ENCODE results near the gene THEM4. TPM values are rescaled to one million over a fixed set of nuclear protein-coding genes. Genes with fewer than 3 reads are reported as not detected.

Gene THEM4
- total and polyA plus RNA-seq, 2 experiments from 2014 or later, result 20.2 to 24.8 TPM

DNA sequence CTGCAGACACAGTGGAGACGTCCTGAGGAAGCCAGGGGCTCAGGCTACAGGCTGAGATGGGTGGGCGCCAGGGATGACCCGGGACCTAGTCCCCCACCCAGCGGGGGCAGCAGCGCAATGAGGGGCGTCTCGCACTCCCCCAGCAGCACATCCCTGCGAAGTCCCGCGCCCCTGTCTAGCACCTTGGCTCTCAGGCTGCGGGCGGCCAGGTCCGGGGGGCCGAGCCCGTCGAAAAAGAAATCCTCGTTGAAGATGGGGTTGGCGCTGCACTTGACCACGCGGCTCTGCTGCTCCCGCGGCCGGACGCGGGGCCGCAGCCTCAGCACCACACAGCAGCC is 71.5 kb downstream of the THEM4 start:
- H3K4me2 ChIP-seq, result peak overlapping the region; percentile 91
- H3K9me3 ChIP-seq (ENCODE audit: low read depth), result no peaks in the 10 kb centered on the region
- no peak overlapping the region for H3K27ac ChIP-seq
- TF ChIP-seq EZH2 (IDR thresholded peaks at IDR 0.05; ENCODE audit: borderline replicate concordance) (peak; percentile 2), EZH2phosphoT487 (IDR thresholded peaks at IDR 0.05; ENCODE audit: low read depth, severe bottlenecking, unreplicated experiment) (no peak)
- TF ChIP-seq, protein P1, sequence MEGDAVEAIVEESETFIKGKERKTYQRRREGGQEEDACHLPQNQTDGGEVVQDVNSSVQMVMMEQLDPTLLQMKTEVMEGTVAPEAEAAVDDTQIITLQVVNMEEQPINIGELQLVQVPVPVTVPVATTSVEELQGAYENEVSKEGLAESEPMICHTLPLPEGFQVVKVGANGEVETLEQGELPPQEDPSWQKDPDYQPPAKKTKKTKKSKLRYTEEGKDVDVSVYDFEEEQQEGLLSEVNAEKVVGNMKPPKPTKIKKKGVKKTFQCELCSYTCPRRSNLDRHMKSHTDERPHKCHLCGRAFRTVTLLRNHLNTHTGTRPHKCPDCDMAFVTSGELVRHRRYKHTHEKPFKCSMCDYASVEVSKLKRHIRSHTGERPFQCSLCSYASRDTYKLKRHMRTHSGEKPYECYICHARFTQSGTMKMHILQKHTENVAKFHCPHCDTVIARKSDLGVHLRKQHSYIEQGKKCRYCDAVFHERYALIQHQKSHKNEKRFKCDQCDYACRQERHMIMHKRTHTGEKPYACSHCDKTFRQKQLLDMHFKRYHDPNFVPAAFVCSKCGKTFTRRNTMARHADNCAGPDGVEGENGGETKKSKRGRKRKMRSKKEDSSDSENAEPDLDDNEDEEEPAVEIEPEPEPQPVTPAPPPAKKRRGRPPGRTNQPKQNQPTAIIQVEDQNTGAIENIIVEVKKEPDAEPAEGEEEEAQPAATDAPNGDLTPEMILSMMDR (IDR thresholded peaks at IDR 0.05; ENCODE audit: poor library complexity), result no peak
- no peaks in the 10 kb centered on the region for H3K9me2 ChIP-seq (replicated peaks; ENCODE audit: insufficient read depth)
- DNase-seq (ENCODE audit: low spot score), result no peak
- peaks cover 27% of the 10 kb centered on the region for H3K27me3 ChIP-seq
- WGBS (ENCODE audit: low lambda C conversion rate, missing lambda C conversion rate), result 11% methylated on average over 26 of the region's 26 CpGs
- H3K4me1 ChIP-seq (ENCODE audit: insufficient read depth), result peaks cover 13% of the 10 kb centered on the region
- no peaks in the 10 kb centered on the region for H4K20me1 ChIP-seq (ENCODE audit: insufficient read depth, poor library complexity, severe bottlenecking)
- H3K4me3 ChIP-seq, result no peak overlapping the region
- H3K36me3 ChIP-seq (replicated peaks; ENCODE audit: insufficient read depth, low read depth), result no peaks in the 10 kb centered on the region
- H2AFZ ChIP-seq, result no peak overlapping the region
- H3K79me2 ChIP-seq, result no peaks in the 10 kb centered on the region

DNA sequence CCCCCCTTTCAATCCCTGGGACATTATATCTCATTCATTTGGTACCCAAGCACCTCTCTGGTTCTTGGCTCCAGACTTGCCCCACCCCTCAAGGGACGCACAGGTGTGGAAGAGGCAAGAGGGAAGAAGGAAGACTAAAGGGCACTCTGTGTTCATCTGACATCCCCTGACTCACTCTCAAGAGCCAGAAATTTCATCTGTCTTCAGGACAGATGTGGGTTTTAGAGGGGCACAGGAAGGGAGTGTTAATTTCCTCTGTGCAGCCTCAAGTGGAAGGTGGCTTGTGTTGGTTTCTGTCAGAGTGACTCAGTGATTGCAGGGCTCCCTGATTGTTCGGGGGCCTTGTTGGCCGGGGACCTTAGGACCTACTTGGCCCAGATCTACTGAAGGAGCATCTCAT is 72.1 kb downstream of the THEM4 start:
- Histone ChIP-seq H3K9me3 (ENCODE audit: low read depth) (no peaks in the 10 kb centered on the region), H3K4me1 (ENCODE audit: insufficient read depth) (peaks cover 13% of the 10 kb centered on the region), H3K27me3 (peaks cover 27% of the 10 kb centered on the region), H3K27ac (no peak overlapping the region), H2AFZ (no peak overlapping the region), H4K20me1 (ENCODE audit: insufficient read depth, poor library complexity, severe bottlenecking) (no peaks in the 10 kb centered on the region), H3K36me3 (replicated peaks; ENCODE audit: insufficient read depth, low read depth) (no peaks in the 10 kb centered on the region), H3K4me2 (no peak overlapping the region), H3K79me2 (no peaks in the 10 kb centered on the region), H3K4me3 (no peak overlapping the region), H3K9me2 (replicated peaks; ENCODE audit: insufficient read depth) (no peaks in the 10 kb centered on the region)
- 73% methylated on average over 3 of the region's 3 CpGs for WGBS (ENCODE audit: low lambda C conversion rate, missing lambda C conversion rate)
- no peak for DNase-seq (ENCODE audit: low spot score)
- TF ChIP-seq, protein P1 (IDR thresholded peaks at IDR 0.05; ENCODE audit: poor library complexity), result no peak
- TF ChIP-seq EZH2phosphoT487 (IDR thresholded peaks at IDR 0.05; ENCODE audit: low read depth, severe bottlenecking, unreplicated experiment), result no peak
- peak; percentile 16 for TF ChIP-seq EZH2 (IDR thresholded peaks at IDR 0.05; ENCODE audit: borderline replicate concordance)

DNA sequence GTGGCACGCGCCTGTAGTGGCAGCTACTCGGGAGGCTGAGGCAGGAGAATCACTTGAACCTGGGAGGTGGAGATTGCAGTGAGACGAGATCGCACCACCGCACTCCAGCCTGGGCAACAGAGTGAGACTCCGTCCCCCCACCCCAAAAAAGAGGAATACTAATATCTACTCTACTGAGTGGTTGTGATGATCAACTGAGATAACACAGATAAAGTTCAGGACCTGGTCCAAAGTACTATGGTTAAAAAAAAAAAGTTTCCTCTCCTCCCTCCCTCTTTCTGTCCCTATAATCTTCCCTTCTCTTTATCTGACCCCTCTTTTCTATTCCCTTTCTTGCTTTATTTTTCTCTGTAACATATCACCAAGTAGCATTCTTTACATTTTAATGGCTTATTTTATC is 73.7 kb downstream of the THEM4 start:
- Histone ChIP-seq H3K4me2 (no peak overlapping the region), H3K36me3 (replicated peaks; ENCODE audit: insufficient read depth, low read depth) (no peaks in the 10 kb centered on the region)
- no peak for DNase-seq (ENCODE audit: low spot score)

More for the DNA sequence above, 73.7 kb downstream of the THEM4 start:
- no peak overlapping the region for H2AFZ ChIP-seq
- no peaks in the 10 kb centered on the region for H3K9me3 ChIP-seq (ENCODE audit: low read depth)
- no peak overlapping the region for H3K4me3 ChIP-seq
- H3K79me2 ChIP-seq, result no peaks in the 10 kb centered on the region
- H3K27ac ChIP-seq, result no peak overlapping the region
- H4K20me1 ChIP-seq (ENCODE audit: insufficient read depth, poor library complexity, severe bottlenecking), result no peaks in the 10 kb centered on the region
- 94% methylated on average over 7 of the region's 7 CpGs for WGBS (ENCODE audit: low lambda C conversion rate, missing lambda C conversion rate)
- TF ChIP-seq EZH2phosphoT487 (IDR thresholded peaks at IDR 0.05; ENCODE audit: low read depth, severe bottlenecking, unreplicated experiment), result no peak
- TF ChIP-seq, protein P1 (IDR thresholded peaks at IDR 0.05; ENCODE audit: poor library complexity), result no peak
- no peak for TF ChIP-seq EZH2 (IDR thresholded peaks at IDR 0.05; ENCODE audit: borderline replicate concordance)
- peaks cover 13% of the 10 kb centered on the region for H3K4me1 ChIP-seq (ENCODE audit: insufficient read depth)
- no peaks in the 10 kb centered on the region for H3K9me2 ChIP-seq (replicated peaks; ENCODE audit: insufficient read depth)
- peaks cover 22% of the 10 kb centered on the region for H3K27me3 ChIP-seq

Data from hepatocyte (in vitro differentiated cells).